ENCODE data around the gene LARP1B.
"Not testable (repeated sequence)": the region's sequence is repeated elsewhere in the genome, so short reads cannot be mapped to it uniquely, and the experiment has no call there.

Gene LARP1B

GRCh38 chr4:128153800-128154199 lies 92.7 kb downstream of the LARP1B start:
- H3K4me3 ChIP-seq (ENCODE audit: low read depth, low read length) = no peak overlapping the region
- DNase-seq (ENCODE audit: low read depth, low spot score) = no peak
- in situ Hi-C loops (cut with HindIII; ENCODE audit: low sequenced_read_pairs) = no loop called here
- TF ChIP-seq CTCF (IDR thresholded peaks at IDR 0.05; ENCODE audit: low read depth, low read length) = no peak

DNA sequence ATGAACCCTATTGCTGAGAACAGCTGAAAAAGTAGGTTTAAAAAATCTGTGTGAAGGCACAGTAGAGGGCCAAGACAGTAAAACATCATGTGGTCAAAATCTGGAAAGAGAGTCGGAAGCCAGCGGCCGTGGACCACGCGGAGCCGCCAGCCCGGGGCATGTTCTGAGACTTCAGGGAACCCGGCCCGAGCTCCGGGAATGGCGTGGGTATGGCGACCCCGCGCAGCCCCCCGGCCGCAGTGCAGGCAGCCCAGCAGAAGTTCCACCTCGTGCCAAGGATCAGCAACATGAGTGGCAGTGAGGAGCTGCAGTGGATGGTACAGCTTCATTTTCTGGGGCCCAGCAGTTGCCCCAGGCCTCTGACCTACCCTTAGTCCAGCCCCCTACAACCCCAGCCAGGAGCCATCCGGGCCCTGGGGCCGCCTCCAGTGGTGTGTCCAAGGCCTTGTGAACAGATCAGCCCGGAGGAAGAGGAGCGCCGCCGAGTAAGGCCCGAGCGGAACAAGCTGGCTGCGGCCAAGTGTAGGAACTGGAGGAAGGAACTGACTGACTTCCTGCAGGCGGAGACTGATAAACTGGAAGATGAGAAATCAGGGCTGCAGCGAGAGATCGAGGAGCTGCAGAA lies 94.2 kb downstream of the LARP1B start:
- no peak for TF ChIP-seq CTCF (IDR thresholded peaks at IDR 0.05; ENCODE audit: low read depth, low read length)
- in situ Hi-C loops (cut with HindIII; ENCODE audit: low sequenced_read_pairs) = no loop called here
- H3K4me3 ChIP-seq (ENCODE audit: low read depth, low read length) = no peak overlapping the region
- DNase-seq (ENCODE audit: low read depth, low spot score) = no peak

- TF ChIP-seq CTCF (IDR thresholded peaks at IDR 0.05; ENCODE audit: low read depth, low read length) = no peak
- in situ Hi-C loops (cut with HindIII; ENCODE audit: low sequenced_read_pairs) = no loop called here
- no peak for DNase-seq (ENCODE audit: low read depth, low spot score)
- H3K4me3 ChIP-seq (ENCODE audit: low read depth, low read length) = no peak overlapping the region
These were observed 94.9 kb downstream of the LARP1B start for GRCh38 chr4:128155874-128156456.

- H3K4me3 ChIP-seq (ENCODE audit: low read depth, low read length); DNase-seq (ENCODE audit: low read depth, low spot score); in situ Hi-C loops (cut with HindIII; ENCODE audit: low sequenced_read_pairs): not testable (repeated sequence)
These were observed 95.4 kb downstream of the LARP1B start for GRCh38 chr4:128156472-128156871.

GRCh38 chr4:128158894-128159293 lies 97.8 kb downstream of the LARP1B start:
- DNase-seq (ENCODE audit: low read depth, low spot score) = no peak
- in situ Hi-C loops (cut with HindIII; ENCODE audit: low sequenced_read_pairs) = no loop called here
- no peak for TF ChIP-seq CTCF (IDR thresholded peaks at IDR 0.05; ENCODE audit: low read depth, low read length)
- H3K4me3 ChIP-seq (ENCODE audit: low read depth, low read length) = no peak overlapping the region

GRCh38 chr4:128159967-128160366 lies 98.9 kb downstream of the LARP1B start:
- no peak overlapping the region for H3K4me3 ChIP-seq (ENCODE audit: low read depth, low read length)
- in situ Hi-C loops (cut with HindIII; ENCODE audit: low sequenced_read_pairs) = no loop called here
- no peak for TF ChIP-seq CTCF (IDR thresholded peaks at IDR 0.05; ENCODE audit: low read depth, low read length)
- peak; percentile 61 for DNase-seq (ENCODE audit: low read depth, low spot score)

DNA sequence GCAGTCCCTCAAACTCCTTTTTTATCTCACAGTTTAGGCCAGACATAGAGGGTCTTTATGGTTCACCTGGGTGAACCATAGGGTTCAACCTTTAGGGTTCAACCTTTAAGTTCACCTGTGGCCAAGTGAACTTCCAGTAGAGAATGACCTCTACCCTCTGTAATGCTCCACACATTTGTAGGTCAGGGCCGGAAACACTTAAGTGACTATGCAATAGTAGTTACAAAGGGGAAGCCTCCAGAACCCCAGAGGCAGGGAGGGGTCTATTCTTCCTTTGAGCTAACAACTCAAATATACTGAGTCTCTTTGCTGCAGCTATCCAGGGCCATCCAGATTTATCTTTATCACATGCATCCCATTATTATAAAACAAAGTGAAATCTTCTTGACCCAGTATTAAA lies 100.0 kb downstream of the LARP1B start:
- in situ Hi-C loops (cut with HindIII; ENCODE audit: low sequenced_read_pairs) = no loop called here
- no peak for TF ChIP-seq CTCF (IDR thresholded peaks at IDR 0.05; ENCODE audit: low read depth, low read length)
- no peak for DNase-seq (ENCODE audit: low read depth, low spot score)
- H3K4me3 ChIP-seq (ENCODE audit: low read depth, low read length) = no peak overlapping the region

All from astrocyte of the spinal cord (primary cell).